Thoracic aorta (tissue), 2 donors: Measurements from ENCODE around the gene S100A10. TPM values are rescaled to one million over a fixed set of nuclear protein-coding genes. Genes with fewer than 3 reads are reported as not detected.

Experiments used
- ATAC-seq: fragments of 150-250 bp; one replicate; pipeline ENCODE4 v1.8.0; 2017; ENCODE audit warnings: low read depth; ENCODE audit not compliant: insufficient number of reproducible peaks, low FRiP score
- DNase-seq: peaks from one replicate; pipeline ENCODE4 v3.0.0-alpha.2; 2020; ENCODE audit warnings: low spot score
- H3K27ac ChIP-seq, 2 donors: fragments of 200-600 bp; sonication (generic); 1 replicate in 1 of 2; 2 replicates in 1 of 2; pipeline ENCODE4 v1.5.1; 2016; ENCODE audit warnings: mild to moderate bottlenecking in 2 of 2, moderate library complexity in 2 of 2
- H3K27me3 ChIP-seq: fragments of 200-600 bp; sonication (generic); replicated peaks from 2 replicates; pipeline ENCODE4 v1.6.0; 2016; ENCODE audit warnings: mild to moderate bottlenecking; ENCODE audit not compliant: insufficient read depth
- H3K36me3 ChIP-seq: fragments of 200-600 bp; sonication (generic); one replicate; pipeline ENCODE4 v1.5.1; 2016
- H3K4me1 ChIP-seq, 2 donors: fragments of 200-600 bp; sonication (generic); 1 replicate in 1 of 2; 2 replicates in 1 of 2; pipeline versions ENCODE4 v1.5.1 to v1.6.0; 2016; ENCODE audit warnings: low read depth in 2 of 2, mild to moderate bottlenecking in 1 of 2; ENCODE audit not compliant: control insufficient read depth in 1 of 2
- H3K4me3 ChIP-seq: fragments of 200-600 bp; sonication (generic); 2 replicates; pipeline ENCODE4 v1.5.1; 2016; ENCODE audit warnings: mild to moderate bottlenecking
- H3K9me3 ChIP-seq: fragments of 200-600 bp; sonication (generic); 2 replicates; pipeline ENCODE4 v1.5.1; 2016
- CTCF ChIP-seq: fragments of 200-600 bp; sonication (generic); IDR thresholded peaks from one replicate; pipeline ENCODE4 v1.5.1; 2019; ENCODE audit warnings: antibody characterized with exemption
- total RNA-seq, 2 donors: library from RNA; depleted of rRNA; stranded (reverse); fragments of >200 nt; gene quantifications; one replicate each; pipeline versions ENCODE4 v1.1.0 to v1.2.3, GENCODE V29; 2016

S100A10 gene
- total RNA-seq, 2 donors from 2014 or later = 47.0 to 107 TPM

DNA sequence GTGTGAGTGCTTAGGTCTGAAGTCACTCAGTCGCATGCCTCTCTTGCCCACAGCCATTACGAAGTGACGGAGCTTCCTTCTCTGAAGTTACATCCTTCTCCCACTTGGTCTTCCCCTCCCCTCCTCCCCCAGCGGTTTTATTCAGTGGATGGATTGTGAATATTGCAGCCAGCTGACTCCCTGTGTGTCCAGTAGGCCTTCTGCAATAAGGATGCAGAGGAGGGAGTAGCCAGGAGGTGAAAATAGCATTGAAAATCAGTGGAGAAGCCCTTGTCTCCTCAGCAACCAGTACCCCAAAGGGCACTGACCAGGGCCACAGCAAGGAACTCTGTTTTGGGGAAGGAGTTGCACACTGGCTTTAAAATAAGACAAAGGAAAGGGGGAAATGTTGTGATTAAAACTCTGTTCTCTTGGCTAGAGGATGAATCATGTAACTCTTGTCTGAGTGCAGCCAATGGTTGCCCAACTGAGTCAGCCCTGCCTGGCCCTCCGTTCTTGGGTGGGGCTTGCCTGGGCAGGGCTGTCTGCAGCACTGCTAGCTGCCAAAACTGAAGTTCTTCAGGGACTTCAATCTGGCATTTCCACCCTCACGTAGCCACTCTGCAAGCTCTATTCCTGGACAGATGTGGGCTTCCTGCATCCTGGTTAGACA, 4.3 kb downstream of the S100A10 start:
- H3K4me3 ChIP-seq = peak overlapping the region; percentile 1
- TF ChIP-seq CTCF = no peak
- peaks cover 15% of the 10 kb centered on the region for H3K36me3 ChIP-seq
- H3K27ac ChIP-seq = peak overlapping the region; percentile 62 to 80
- ATAC-seq (peak; percentile 19), DNase-seq (no peak)
- no peaks in the 10 kb centered on the region for H3K27me3 ChIP-seq
- H3K9me3 ChIP-seq = no peaks in the 10 kb centered on the region
- peaks cover 45 to 60% of the 10 kb centered on the region in 2 donors for H3K4me1 ChIP-seq

- Histone ChIP-seq H3K36me3 (peaks cover 20% of the 10 kb centered on the region), H3K27me3 (no peaks in the 10 kb centered on the region), H3K27ac (peak overlapping the region; percentile 62 to 80), H3K4me3 (peak overlapping the region; percentile 1), H3K9me3 (no peaks in the 10 kb centered on the region), H3K4me1 (peaks cover 45 to 56% of the 10 kb centered on the region in 2 donors)
- DNase-seq (no peak), ATAC-seq (no peak)
- TF ChIP-seq CTCF = no peak
These were observed 5.2 kb downstream of the S100A10 start for GRCh38 chr1:151988405-151988923.

GRCh38 chr1:151986501-151987190, 7.0 kb downstream of the S100A10 start:
- H3K36me3 ChIP-seq = peaks cover 31% of the 10 kb centered on the region
- H3K4me1 ChIP-seq = peaks cover 38 to 43% of the 10 kb centered on the region in 2 donors

DNA sequence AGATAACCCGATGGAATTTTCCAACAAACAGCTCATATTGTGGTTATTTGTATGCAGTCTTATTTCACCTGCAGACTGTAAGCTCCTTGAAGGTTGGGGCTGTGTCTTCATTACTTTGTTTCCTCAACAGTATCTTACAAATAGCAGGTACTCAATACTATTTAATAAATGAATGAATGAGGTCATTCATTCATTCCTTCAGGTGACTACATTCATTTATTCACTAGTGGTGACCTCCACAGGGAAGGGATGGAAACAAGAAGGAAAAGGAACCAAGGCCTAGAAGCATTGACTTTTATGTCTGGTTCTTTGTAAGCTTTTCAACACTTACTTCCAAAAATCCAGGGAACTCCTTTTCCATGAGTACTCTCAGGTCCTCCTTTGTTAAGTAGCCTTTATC, 7.9 kb downstream of the S100A10 start:
- no peaks in the 10 kb centered on the region for H3K27me3 ChIP-seq
- H3K27ac ChIP-seq = no peak overlapping the region
- H3K9me3 ChIP-seq = no peaks in the 10 kb centered on the region
- H3K36me3 ChIP-seq = peaks cover 31% of the 10 kb centered on the region
- DNase-seq (no peak), ATAC-seq (no peak)
- no peak for TF ChIP-seq CTCF
- no peak overlapping the region for H3K4me3 ChIP-seq
- peaks cover 32 to 41% of the 10 kb centered on the region in 2 donors for H3K4me1 ChIP-seq

More at GRCh38 chr1:151986501-151987190, 7.0 kb downstream of the S100A10 start:
- H3K4me3 ChIP-seq = no peak overlapping the region
- H3K27ac ChIP-seq = no peak overlapping the region
- DNase-seq (no peak), ATAC-seq (no peak)
- no peaks in the 10 kb centered on the region for H3K27me3 ChIP-seq
- H3K9me3 ChIP-seq = no peaks in the 10 kb centered on the region
- TF ChIP-seq CTCF = no peak

DNA sequence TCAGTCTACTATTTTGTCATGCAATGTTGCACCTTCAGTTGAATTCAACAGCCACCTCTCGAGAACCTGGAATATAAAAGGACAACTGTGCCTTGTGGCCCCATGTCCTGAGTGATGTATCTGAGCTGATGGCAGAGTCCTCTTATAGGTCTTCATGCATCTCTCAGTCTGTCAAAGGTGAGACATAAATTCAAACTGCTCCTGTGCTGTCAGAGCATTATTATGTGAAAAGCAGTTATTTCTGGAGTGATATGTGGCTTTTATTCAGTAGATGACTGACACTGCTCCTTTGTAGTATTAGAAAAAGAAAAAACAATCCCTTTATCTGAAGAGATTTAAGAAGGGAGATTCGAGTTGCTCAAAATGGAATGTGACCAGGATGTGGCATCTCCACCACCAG, 8.4 kb downstream of the S100A10 start:
- peaks cover 31% of the 10 kb centered on the region for H3K36me3 ChIP-seq
- H3K27ac ChIP-seq = no peak overlapping the region
- DNase-seq = no peak

More for the DNA sequence above, 8.4 kb downstream of the S100A10 start:
- H3K4me1 ChIP-seq = peaks cover 27 to 41% of the 10 kb centered on the region in 2 donors
- no peak overlapping the region for H3K4me3 ChIP-seq
- no peak for TF ChIP-seq CTCF
- H3K9me3 ChIP-seq = no peaks in the 10 kb centered on the region
- ATAC-seq = no peak
- H3K27me3 ChIP-seq = no peaks in the 10 kb centered on the region
